MCF 10A (cell line): Measurements from ENCODE around the gene MYOF. TPM values are rescaled to one million over a fixed set of nuclear protein-coding genes. Genes with fewer than 3 reads are reported as not detected.

ENCODE experiments used
- BruUV-seq: library from RNA; stranded (reverse); fragments of 400-500 nt; replicated peaks from 2 replicates; lab custom pipeline; 2021; lab: Mats Ljungman, UMichigan
- CTCF ChIA-PET: fragments of 300-600 bp; sonication (Branson Sonifier 250); formaldehyde crosslinking; extraction: SDS; loops from one replicate; lab custom pipeline; 2021; ENCODE audit warnings: antibody characterized with exemption, inconsistent platforms; lab: Yijun Ruan, JAX
- POLR2A ChIA-PET: fragments of 300-600, 350-650 bp; sonication (Branson Sonifier 250); formaldehyde crosslinking; extraction: SDS; loops from one replicate; lab custom pipeline; 2020; ENCODE audit warnings: antibody characterized with exemption, inconsistent platforms; lab: Yijun Ruan, JAX
- DNase-seq: peaks from one replicate; pipeline ENCODE4 v3.0.0-alpha.2; 2018; ENCODE audit not compliant: unreplicated experiment
- H3K27ac Mint-ChIP-seq: one replicate; pipeline ENCODE4 v1.8.0; 2022; ENCODE audit warnings: mild to moderate bottlenecking, low read depth, mixed read lengths; ENCODE audit not compliant: unreplicated experiment
- H3K27me3 Mint-ChIP-seq: one replicate; pipeline ENCODE4 v1.8.0; 2022; ENCODE audit warnings: mixed read lengths; ENCODE audit not compliant: insufficient read depth, unreplicated experiment
- H3K36me3 Mint-ChIP-seq: one replicate; pipeline ENCODE4 v1.8.0; 2022; ENCODE audit warnings: mild to moderate bottlenecking, moderate library complexity, mixed read lengths; ENCODE audit not compliant: insufficient read depth, unreplicated experiment
- H3K4me1 Mint-ChIP-seq: one replicate; pipeline ENCODE4 v1.8.0; 2022; ENCODE audit warnings: mixed read lengths; ENCODE audit not compliant: insufficient read depth, unreplicated experiment
- H3K4me3 Mint-ChIP-seq: one replicate; pipeline ENCODE4 v1.8.0; 2022; ENCODE audit warnings: mild to moderate bottlenecking, moderate library complexity, mixed read lengths; ENCODE audit not compliant: unreplicated experiment
- H3K9me3 Mint-ChIP-seq: one replicate; pipeline ENCODE4 v1.8.0; 2022; ENCODE audit warnings: mixed read lengths; ENCODE audit not compliant: unreplicated experiment
- intact Hi-C: fragments of 100-400 bp; cut with micrococcal nuclease; formaldehyde crosslinking; loops from 2 replicates; pipeline ENCODE4 v1.14.1; 2022
- total RNA-seq: library from RNA; stranded (reverse); gene quantifications from 2 replicates; pipeline ENCODE4 v1.2.3, GENCODE V29; 2022
- TF ChIP-seq, protein P1 (sequence below): fragments of 200-600 bp; IDR thresholded peaks from one replicate; pipeline ENCODE4 v1.8.0; 2022; ENCODE audit warnings: antibody characterized with exemption, mild to moderate bottlenecking; ENCODE audit not compliant: unreplicated experiment

MYOF gene
- total RNA-seq, 1 experiment from 2014 or later: 167 TPM

DNA sequence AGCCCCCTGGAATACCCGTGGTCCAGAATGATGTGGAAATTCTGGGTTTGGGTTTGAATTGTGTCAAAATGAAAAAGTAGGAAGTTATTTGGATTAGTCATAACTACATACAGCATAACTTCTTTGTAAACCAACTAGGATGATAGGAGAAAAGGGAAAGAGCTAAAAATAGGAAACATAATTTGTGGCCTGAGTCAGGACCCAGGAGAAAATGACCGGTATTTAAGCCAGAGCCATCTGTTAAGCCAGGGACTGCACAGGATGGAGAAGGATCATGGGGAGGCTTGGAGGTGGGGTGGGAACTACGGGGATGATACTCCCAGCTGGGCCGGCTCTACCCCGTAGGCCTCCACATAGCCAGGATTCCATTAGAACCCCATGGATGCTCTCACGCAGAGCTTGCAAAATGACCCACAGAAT is 98.6 kb downstream of the MYOF start:
- Mint-ChIP-seq H3K4me3 (peak overlapping the region; percentile 45), H3K9me3 (no peaks in the 10 kb centered on the region), H3K4me1 (peaks cover 41% of the 10 kb centered on the region), H3K36me3 (peaks cover 72% of the 10 kb centered on the region), H3K27me3 (no peaks in the 10 kb centered on the region), H3K27ac (peak overlapping the region; percentile 85)
- peak; percentile 49 for DNase-seq
- CTCF ChIA-PET: interaction anchor here (0.6 to 18.1 kb wide), 5 partner anchors 58 to 420 kb away, joined by 3 to 498 read pairs (median 5); partner anchors contain the start of gene MYOF
- TF ChIP-seq, protein P1, sequence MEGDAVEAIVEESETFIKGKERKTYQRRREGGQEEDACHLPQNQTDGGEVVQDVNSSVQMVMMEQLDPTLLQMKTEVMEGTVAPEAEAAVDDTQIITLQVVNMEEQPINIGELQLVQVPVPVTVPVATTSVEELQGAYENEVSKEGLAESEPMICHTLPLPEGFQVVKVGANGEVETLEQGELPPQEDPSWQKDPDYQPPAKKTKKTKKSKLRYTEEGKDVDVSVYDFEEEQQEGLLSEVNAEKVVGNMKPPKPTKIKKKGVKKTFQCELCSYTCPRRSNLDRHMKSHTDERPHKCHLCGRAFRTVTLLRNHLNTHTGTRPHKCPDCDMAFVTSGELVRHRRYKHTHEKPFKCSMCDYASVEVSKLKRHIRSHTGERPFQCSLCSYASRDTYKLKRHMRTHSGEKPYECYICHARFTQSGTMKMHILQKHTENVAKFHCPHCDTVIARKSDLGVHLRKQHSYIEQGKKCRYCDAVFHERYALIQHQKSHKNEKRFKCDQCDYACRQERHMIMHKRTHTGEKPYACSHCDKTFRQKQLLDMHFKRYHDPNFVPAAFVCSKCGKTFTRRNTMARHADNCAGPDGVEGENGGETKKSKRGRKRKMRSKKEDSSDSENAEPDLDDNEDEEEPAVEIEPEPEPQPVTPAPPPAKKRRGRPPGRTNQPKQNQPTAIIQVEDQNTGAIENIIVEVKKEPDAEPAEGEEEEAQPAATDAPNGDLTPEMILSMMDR: no peak
- BruUV-seq: TSS peak; percentile 28
- POLR2A ChIA-PET: interaction anchor here (0.8 to 14.8 kb wide), 17 partner anchors 9 to 117 kb away, joined by 3 to 371 read pairs (median 8); partner anchors contain the start of gene MYOF
- intact Hi-C loops: no loop called here

DNA sequence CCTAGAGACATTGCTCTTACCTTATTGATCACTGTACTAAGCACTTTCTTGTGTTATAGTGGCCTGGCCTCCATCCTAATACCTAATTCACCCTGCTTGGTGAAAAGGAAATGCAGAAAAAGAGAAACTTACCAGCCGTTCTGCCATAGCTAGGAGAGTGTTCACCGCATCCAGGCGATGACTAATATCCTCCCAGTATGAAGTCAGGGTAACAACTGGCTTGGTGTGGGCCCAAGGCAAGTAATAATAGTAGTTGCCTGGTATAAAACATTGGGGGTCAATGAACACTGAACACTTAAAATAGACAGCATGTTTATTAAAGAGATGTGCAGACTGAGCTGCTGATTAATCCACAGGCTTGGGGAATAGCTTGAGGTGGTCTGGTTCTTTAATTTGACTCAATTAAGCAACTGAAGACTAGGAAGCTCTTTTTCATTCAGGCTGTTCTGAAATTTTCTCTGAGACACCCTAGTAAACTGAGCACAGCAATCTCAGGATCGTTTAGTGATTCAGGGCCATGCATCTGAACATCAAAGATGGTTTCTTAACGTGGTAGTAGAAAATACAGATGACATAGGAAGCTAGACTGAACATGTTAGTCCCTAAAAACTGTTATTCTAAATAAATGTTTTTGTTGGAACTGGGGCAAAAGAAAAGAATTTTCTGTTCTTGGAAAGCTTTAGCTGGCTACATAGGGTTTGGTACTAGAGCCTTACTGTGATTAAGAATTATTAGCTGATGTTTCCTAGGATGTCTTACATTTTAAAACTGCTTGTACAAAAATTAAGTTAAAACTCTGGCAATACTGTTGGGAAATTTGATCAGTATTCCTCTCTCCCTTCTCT is 102.2 kb downstream of the MYOF start:
- H3K4me1 Mint-ChIP-seq: peaks cover 58% of the 10 kb centered on the region
- intact Hi-C loops: loop anchor here (5.0 kb wide), 2 partner anchors 117 to 302 kb away; partner anchors contain the start of gene CEP55
- BruUV-seq: no TSS peak
- no peak overlapping the region for H3K4me3 Mint-ChIP-seq
- ChIA-PET CTCF (interaction anchor here (0.6 to 18.1 kb wide), 11 partner anchors 8 to 316 kb away, joined by 3 to 498 read pairs (median 4); partner anchors contain the start of genes CEP55 and MYOF), POLR2A (interaction anchor here (0.9 to 14.8 kb wide), 11 partner anchors 11 to 116 kb away, joined by 3 to 371 read pairs (median 7); partner anchors contain the start of genes CEP55 and MYOF)
- H3K9me3 Mint-ChIP-seq: no peaks in the 10 kb centered on the region
- DNase-seq: peak; percentile 64
- peak overlapping the region; percentile 88 for H3K27ac Mint-ChIP-seq
- peaks cover 58% of the 10 kb centered on the region for H3K36me3 Mint-ChIP-seq
- no peaks in the 10 kb centered on the region for H3K27me3 Mint-ChIP-seq
- TF ChIP-seq, protein P1: no peak

DNA sequence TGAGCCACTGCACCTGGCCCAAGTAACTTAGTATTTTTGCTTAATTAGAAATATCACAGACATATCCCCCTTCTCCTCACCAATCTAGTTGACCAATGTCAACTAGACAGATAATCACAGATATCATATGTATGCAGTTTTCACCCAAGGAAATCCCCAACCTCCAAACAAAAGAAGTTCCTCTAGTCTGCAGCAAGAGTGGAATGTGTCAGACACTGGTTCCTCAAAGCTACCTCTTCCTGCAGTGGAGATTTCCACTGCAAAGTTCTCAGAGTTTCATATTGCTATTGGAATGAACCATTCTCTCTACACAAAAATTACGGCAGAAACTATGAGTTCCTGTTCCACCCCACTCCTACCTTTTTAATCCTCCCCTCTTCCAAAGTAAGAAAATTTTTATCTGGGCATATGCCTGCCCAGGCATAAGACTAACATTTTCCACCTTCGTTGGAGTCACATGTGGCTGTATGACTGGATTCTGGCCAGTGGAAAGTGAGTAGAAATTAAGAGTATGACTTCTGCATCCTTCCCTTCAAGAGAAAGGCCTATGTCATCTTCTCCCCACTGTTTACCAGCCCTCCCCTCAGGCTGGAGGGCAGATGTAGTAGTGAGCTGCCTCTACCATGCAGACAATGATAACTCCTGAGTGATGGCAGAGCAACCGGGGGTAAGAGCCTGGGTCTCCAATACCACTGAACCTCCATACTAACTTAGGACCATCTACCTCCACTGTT is 103.0 kb downstream of the MYOF start:
- H3K4me1 Mint-ChIP-seq: peaks cover 51% of the 10 kb centered on the region
- no peak overlapping the region for H3K4me3 Mint-ChIP-seq
- TF ChIP-seq, protein P1: no peak
- no peaks in the 10 kb centered on the region for H3K27me3 Mint-ChIP-seq
- no peaks in the 10 kb centered on the region for H3K9me3 Mint-ChIP-seq
- ChIA-PET CTCF (interaction anchor here (0.6 to 18.1 kb wide), 8 partner anchors 19 to 132 kb away, joined by 3 to 498 read pairs (median 4); partner anchors contain the start of genes CEP55 and MYOF), POLR2A (interaction anchor here (0.9 to 14.8 kb wide), 9 partner anchors 57 to 117 kb away, joined by 3 to 371 read pairs (median 8); partner anchors contain the start of genes CEP55 and MYOF)
- H3K27ac Mint-ChIP-seq: peak overlapping the region; percentile 88
- peaks cover 58% of the 10 kb centered on the region for H3K36me3 Mint-ChIP-seq
- DNase-seq: no peak
- intact Hi-C loops: loop anchor here (5.0 kb wide), 2 partner anchors 118 to 303 kb away; partner anchors contain the start of gene CEP55
- no TSS peak for BruUV-seq
